Endothelial cell of umbilical vein (primary cell): ENCODE measurements around the gene LACTB.

Experiments used
- CTCF ChIP-seq, 2 donors: IDR thresholded peaks; 1 replicate in 1 of 2; 2 replicates in 1 of 2; pipeline ENCODE4 v1.5.1; 2011; ENCODE audit warnings: low read length in 2 of 2, mild to moderate bottlenecking in 2 of 2, moderate library complexity in 2 of 2, control low read depth in 1 of 2, inconsistent platforms in 1 of 2, low read depth in 1 of 2; ENCODE audit not compliant: insufficient read depth in 1 of 2; ENCODE audit errors: extremely low read depth in 1 of 2
- EZH2 ChIP-seq: IDR thresholded peaks from 2 replicates; pipeline ENCODE4 v1.6.1; 2012; ENCODE audit warnings: borderline replicate concordance, low read depth, mild to moderate bottlenecking, moderate library complexity, low read length, inconsistent platforms; ENCODE audit not compliant: severe bottlenecking
- JUN ChIP-seq: IDR thresholded peaks from 2 replicates; pipeline ENCODE4 v1.6.1; 2011; ENCODE audit warnings: borderline replicate concordance, low read depth; ENCODE audit not compliant: insufficient read length, insufficient read depth
- MAX ChIP-seq: IDR thresholded peaks from 2 replicates; pipeline ENCODE4 v1.6.1; 2011; ENCODE audit not compliant: insufficient read depth, insufficient read length
- MYC ChIP-seq: IDR thresholded peaks from one replicate; pipeline ENCODE4 v1.6.1; 2011; ENCODE audit warnings: mild to moderate bottlenecking, low read depth, low read length
- POLR2A ChIP-seq: IDR thresholded peaks from 2 replicates; pipeline ENCODE4 v1.6.1; 2012; ENCODE audit warnings: low read depth, mild to moderate bottlenecking, control low read depth, low read length
- POLR2AphosphoS5 ChIP-seq: IDR thresholded peaks from 2 replicates; pipeline ENCODE4 v1.6.1; 2012; ENCODE audit warnings: low read depth, mild to moderate bottlenecking, control low read depth, low read length, moderate library complexity; ENCODE audit not compliant: insufficient read depth

- TF ChIP-seq POLR2AphosphoS5 (peak; percentile 84), MAX (no peak), JUN (no peak), CTCF (IDR thresholded peaks at IDR 0.05; ENCODE audit: extremely low read depth in 1 of 2, insufficient read depth in 1 of 2, low read depth in 1 of 2, low read length in 2 of 2) (no peak), EZH2 (no peak), MYC (no peak), POLR2A (peak; percentile 86)
Observed at GRCh38 chr15:63188926-63189871, 67.5 kb downstream of the LACTB start, which contains the start of gene RAB8B.
